CD4-positive, alpha-beta T cell treated with Interleukin-15 for 4 hours (primary cell): Measurements from ENCODE around the gene RASGRF1.
"Not testable (repeated sequence)": the region's sequence is repeated elsewhere in the genome, so short reads cannot be mapped to it uniquely, and the experiment has no call there.

Source experiments
- DNase-seq: peaks from one replicate; pipeline ENCODE4 v3.0.0-alpha.2; 2020; ENCODE audit warnings: low spot score

Gene RASGRF1

GRCh38 chr15:78930577-78931388, 159.8 kb downstream of the RASGRF1 start:
- no peak for DNase-seq

GRCh38 chr15:78929536-78930264, 160.9 kb downstream of the RASGRF1 start:
- no peak for DNase-seq

- DNase-seq, result no peak
Measured at GRCh38 chr15:78928616-78929093, 161.9 kb downstream of the RASGRF1 start.

GRCh38 chr15:78928176-78928575, 162.4 kb downstream of the RASGRF1 start:
- not testable (repeated sequence) for DNase-seq

DNA sequence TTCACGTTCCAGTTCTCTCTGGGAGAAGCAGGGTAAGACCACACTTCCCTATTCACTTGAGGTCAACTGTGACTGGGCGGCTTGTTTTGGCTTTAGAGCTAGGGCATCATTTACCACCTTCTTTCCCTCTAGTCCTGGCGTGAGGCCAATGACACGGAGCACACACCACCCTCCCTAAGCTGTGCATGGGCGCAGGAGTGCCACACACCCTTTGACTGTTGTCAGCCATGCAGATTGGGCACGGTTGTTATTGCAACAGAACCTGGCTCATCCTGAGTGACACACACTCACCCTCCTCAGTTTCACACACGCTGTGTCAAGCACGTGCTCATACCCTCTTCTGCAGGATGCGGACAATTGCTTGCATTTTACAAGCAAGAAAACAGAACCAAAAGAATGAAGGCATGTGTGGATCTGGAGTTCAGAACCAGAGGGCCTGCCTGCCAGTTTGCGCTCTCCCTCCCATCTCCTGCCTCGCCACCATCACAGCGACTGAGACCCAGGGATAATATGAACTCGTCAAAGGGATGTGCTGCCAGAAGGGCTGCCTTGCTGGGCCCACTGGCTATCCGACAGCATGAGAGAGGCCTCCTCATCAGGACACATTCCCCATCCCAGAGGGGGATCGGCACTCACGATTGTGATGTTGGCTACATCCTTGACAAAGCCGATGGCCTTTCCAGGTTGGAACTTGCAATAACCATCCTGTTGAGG, 163.3 kb downstream of the RASGRF1 start:
- no peak for DNase-seq

DNA sequence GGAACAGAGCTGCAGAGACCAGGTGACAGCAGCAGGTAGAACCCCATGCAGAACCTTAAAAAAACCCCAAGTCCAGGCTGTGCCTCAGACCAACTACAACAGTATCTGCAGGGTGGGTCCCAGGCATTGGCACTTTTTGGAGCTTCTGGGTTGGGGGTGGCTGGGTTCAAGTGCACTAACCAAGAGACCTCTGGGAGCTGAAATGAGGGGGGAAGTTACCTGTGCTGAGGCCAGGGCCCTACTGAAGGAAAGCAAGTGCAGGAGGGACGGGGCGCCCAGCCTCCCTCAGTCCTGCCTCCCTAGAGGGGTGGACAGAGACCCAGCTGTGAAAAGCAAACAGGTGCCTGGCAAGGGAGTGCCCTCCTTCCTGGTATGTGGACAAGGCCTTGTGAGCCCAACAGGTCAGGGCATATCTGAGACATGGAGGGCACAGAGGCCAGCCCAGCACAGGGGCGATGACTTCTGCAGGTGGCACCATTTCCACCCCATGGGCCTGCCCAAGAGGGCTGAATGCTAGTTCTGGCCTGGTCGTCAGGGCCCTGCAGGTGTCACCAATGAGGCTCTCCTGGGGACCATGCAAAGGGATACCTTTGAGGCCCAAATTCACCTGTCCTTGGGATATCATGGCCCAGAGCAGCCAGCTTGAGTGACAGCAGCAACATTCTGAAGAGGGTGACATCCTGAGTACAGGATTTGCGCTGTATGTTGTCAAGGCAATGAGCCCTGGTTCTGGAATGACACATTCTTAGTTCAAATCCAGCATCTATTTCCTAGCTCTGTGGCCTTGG, 164.4 kb downstream of the RASGRF1 start:
- no peak for DNase-seq

DNA sequence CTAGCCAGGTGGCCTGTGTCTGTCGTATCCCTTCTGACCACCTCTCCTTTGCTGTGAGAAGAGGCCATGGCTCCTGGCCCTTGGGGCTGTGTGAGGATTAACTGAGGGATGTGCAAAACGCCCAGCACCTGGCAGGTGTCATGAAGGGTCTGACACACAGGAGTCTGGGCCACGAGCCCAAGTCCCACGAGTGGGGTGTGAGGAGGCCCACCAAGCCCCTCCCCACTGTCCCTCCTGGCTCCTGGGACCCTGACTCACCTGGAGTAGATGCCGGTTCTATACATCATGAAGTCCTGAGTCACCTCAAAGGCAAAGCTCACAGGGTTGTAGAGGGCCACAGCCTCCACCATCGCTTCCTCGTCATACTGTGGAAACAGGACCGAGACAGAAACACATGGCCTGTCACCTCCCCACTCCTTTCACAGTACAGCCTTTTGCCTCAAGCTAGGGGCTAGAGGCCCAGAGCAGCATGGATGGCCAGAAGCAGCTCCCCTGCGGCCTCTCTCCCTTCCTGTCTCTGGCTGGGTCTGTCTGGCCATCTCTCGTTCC, 165.4 kb downstream of the RASGRF1 start:
- DNase-seq, result no peak

DNA sequence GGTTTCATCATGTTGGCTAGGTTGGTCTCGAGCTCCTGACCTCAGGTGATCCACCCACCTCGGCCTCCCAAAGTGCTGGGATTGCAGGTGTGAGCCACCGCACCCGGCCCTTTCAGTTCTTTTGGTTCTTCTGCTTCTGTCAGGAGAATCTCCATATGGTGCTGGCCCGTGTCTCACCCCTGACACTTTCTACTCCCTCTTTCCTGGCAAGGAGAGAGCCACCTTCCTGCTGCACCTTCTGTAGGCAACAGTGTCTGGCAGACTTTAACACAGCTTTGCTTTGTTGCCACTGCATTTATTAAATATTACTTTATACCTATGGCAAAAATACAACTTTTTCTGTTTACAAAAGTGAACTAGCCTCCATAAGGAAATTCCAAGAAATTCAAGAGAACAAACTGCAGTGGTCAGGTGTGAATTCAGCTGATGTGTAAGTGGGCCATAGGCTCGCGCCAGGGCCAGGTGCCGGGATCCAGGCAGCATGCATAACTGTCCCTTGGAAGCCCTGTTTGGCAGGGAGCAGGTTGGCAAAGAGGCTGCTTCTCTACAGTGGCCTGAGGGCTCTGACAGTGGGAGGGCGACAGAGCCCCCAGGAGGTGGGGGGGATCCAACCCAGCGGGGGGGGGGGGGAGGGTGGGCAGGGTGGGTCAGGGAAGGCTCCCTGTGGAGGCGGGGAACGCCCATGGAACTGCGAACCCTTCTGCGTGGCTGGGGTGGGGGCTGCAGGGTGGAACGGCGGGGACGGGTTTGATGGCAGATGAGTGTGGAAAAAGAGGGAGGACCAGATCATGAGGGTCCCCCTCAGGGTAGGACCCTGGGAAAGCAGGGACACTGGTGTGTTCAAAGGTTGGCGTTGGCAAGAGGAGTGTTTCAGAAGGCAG, 166.9 kb downstream of the RASGRF1 start:
- no peak for DNase-seq

GRCh38 chr15:78923015-78923414, 167.6 kb downstream of the RASGRF1 start:
- DNase-seq, result no peak

- no peak for DNase-seq
Measured at GRCh38 chr15:78922527-78922926, 168.1 kb downstream of the RASGRF1 start.

DNA sequence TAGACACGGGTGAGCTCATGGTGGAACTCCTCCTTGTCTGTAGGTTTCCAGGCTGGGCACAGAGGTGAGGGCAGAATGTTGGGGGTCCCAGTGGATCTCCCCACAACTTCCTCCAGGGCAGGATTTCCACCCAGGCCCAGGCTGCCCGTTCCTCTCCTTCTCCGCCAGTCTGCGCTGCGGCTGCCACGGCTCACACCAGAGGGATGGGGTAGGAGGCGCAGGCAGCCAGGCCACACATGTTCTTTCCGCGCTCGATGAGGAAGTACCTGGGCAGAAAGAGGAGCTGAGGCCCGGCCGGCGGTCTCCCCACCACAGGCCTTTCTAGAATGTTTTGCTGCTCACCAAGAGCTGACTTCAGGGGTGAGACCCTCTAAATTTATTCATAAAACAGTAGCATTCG, 168.6 kb downstream of the RASGRF1 start:
- DNase-seq, result no peak

DNA sequence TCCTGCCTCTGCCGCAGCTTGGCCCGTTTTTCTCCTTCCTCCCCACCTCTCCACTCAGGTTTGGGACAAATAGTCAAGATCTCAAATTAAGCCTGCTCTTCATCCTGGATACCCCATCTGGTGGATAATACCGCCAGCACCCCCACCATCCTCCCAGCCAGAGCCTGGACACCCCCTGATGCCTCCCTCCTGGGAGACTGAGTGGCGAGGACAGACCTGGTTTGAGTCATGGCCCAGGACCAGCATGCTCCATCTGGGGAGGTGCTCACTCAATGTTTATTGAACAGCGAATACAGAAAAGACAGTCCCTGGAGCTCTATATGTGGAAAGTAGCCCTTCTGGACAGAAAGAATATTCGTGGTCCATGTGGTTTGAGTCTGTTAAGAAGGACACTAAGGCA, 169.1 kb downstream of the RASGRF1 start:
- DNase-seq, result no peak

- DNase-seq, result no peak
Measured at GRCh38 chr15:78917888-78918287, 172.7 kb downstream of the RASGRF1 start.

GRCh38 chr15:78916088-78916487, 174.5 kb downstream of the RASGRF1 start:
- DNase-seq, result no peak

DNA sequence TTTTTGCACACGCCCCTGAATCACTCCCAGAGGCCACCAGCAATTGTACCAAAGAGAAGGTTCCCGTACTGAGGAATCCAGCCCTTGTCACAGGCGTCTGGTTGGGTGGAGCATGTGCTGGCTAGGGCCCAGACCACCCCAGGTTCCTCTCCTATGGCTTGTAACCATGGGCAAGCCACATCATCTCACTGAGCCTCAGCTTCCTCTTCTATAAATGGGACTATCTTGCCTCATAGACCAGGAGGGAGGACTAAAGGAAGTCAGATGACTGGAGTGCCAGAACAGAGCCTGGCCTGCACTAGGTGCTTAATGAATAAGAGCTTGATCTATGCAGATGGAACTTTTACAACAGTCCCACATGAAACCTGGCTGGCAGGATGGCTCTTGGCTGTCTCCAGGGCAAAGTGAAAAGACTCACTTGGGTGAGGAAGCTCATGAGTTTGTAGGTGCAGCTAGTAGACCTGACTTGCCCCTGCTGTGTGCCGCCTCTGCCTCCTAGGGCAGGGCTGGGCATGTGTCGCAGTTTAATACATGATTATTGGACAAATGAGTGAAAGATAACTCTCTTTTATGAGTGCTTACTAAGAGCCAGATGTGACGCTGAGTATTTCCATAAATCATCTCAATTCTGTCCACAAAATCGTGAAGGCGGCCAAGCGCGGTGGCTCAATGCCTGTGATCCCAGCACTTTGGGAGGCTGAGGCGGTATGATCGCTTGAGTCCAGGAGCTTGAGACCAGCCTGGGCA, 175.1 kb downstream of the RASGRF1 start:
- no peak for DNase-seq

- DNase-seq, result no peak
Measured at GRCh38 chr15:78914027-78914764, 176.4 kb downstream of the RASGRF1 start.

DNA sequence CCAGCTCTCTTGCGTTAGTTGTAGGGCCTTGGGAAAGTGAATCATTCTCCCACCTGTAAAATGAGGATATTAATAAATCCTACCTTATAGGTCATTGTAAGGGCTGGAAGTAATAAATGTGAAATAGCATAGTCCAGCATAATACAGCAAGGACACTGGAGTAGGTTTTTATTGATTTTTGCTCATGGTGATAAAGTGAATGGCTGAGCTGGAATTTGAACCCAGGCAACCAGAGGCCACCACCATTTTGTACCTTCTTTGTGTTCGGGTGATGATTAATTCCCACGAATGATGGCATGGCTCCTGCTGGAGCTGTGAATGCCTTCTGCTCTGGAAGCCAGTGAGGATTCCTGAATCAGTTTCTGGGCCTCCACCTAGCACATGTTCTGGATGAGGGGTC, 177.6 kb downstream of the RASGRF1 start:
- no peak for DNase-seq

DNA sequence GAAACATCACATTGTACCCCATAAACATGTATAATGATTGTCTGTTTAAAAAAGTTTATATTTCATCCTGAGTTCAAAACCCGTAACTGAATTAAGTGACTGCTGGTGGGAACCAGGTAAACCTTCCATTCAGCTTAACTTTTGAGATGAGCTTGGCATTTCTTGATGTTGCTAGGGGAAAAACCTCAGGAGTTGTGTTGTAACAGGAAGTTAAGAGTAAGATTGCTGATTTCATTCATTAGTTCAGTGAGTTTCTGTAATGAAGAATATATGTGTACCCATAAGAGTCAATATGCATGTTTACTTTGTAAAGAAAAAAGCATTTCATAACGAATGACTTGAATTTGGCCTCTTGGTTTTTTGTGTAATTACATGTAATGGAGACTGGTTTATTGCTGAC, 178.3 kb downstream of the RASGRF1 start:
- DNase-seq, result no peak

DNA sequence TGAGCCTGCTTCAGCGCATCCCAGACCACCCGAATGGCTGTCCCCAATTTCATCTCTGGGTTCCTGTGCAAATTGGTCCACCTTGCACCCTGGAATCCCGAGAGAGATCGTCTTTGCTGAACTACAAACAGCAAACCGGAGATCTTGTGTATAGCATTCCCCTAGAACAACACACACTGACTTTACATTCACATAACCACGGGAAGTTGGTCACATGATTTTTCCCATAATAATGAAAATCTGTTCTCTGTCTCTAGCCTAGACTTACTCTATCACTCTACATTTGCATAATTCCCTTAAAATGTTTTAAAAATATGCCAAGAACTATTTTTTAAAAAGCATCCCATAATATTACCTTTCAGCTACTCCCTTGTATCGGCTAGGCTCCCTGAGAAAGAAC, 180.3 kb downstream of the RASGRF1 start:
- DNase-seq, result no peak
